IMR-90 (cell line): ENCODE results near the gene SLCO3A1. TPM values are rescaled to one million over a fixed set of nuclear protein-coding genes. Genes with fewer than 3 reads are reported as not detected.

Experiments used
- ATAC-seq: fragments of 200-7000 bp; cut with Tn5 transposase; 2 replicates; pipeline ENCODE4 v1.9.1; 2020; ENCODE audit warnings: low read depth, mild to moderate bottlenecking, moderate library complexity
- BruUV-seq: library from RNA; stranded (reverse); fragments of 400-500 nt; replicated peaks from 2 replicates; lab custom pipeline; 2021; lab: Mats Ljungman, UMichigan
- CTCF ChIA-PET: fragments of 300-600 bp; formaldehyde crosslinking; extraction: SDS; loops from one replicate; lab custom pipeline; 2021; ENCODE audit warnings: antibody characterized with exemption; lab: Yijun Ruan, JAX
- POLR2A ChIA-PET: fragments of 300-600 bp; sonication (Branson Sonifier 250); formaldehyde crosslinking; loops from one replicate; lab custom pipeline; 2022; ENCODE audit warnings: antibody characterized with exemption; ENCODE audit not compliant: unreplicated experiment; lab: Charles Lee
- DNase-seq: peaks from one replicate; pipeline ENCODE4 v3.0.0; 2013
- H2AFZ ChIP-seq: replicated peaks from 2 replicates; pipeline ENCODE3; 2013; ENCODE audit warnings: low read length, mild to moderate bottlenecking; ENCODE audit not compliant: poor library complexity
- H2AK5ac ChIP-seq: 2 replicates; pipeline ENCODE4 v1.6.1; 2013; ENCODE audit warnings: low read depth, low read length, inconsistent platforms
- H2AK9ac ChIP-seq: replicated peaks from 2 replicates; pipeline ENCODE3; 2013; ENCODE audit warnings: mild to moderate bottlenecking, low read depth, low read length, moderate library complexity; ENCODE audit not compliant: poor library complexity
- H2BK120ac ChIP-seq: 2 replicates; pipeline ENCODE4 v1.6.1; 2013; ENCODE audit warnings: low read depth, low read length, inconsistent platforms
- H2BK15ac ChIP-seq: 3 replicates; pipeline ENCODE4 v1.6.1; 2013; ENCODE audit warnings: low read depth, low read length, inconsistent platforms
- H2BK20ac ChIP-seq: 2 replicates; pipeline ENCODE4 v1.6.1; 2013; ENCODE audit warnings: low read depth, mild to moderate bottlenecking, inconsistent platforms, low read length, moderate library complexity
- H2BK5ac ChIP-seq: 2 replicates; pipeline ENCODE4 v1.6.1; 2013; ENCODE audit warnings: mild to moderate bottlenecking, low read depth, low read length, inconsistent platforms; ENCODE audit not compliant: poor library complexity, severe bottlenecking
- H3K14ac ChIP-seq: replicated peaks from 2 replicates; pipeline ENCODE4 v1.6.1; 2013; ENCODE audit warnings: low read depth, low read length, inconsistent platforms
- H3K18ac ChIP-seq: 2 replicates; pipeline ENCODE4 v1.6.1; 2013; ENCODE audit warnings: low read depth, low read length, control low read depth
- H3K23ac ChIP-seq: 2 replicates; pipeline ENCODE4 v1.6.1; 2013; ENCODE audit warnings: low read depth, low read length, inconsistent platforms
- H3K27ac ChIP-seq: 2 replicates; pipeline ENCODE4 v1.5.1; 2013; ENCODE audit warnings: mild to moderate bottlenecking, control low read depth, low read length; ENCODE audit not compliant: insufficient read depth
- H3K27me3 ChIP-seq: 2 replicates; pipeline ENCODE4 v1.6.1; 2013; ENCODE audit warnings: low read length; ENCODE audit not compliant: control insufficient read depth, insufficient read depth
- H3K36me3 ChIP-seq: 2 replicates; pipeline ENCODE4 v1.6.1; 2013; ENCODE audit warnings: low read length, mixed read lengths; ENCODE audit not compliant: control insufficient read depth, insufficient read depth
- H3K4ac ChIP-seq: 2 replicates; pipeline ENCODE4 v1.6.1; 2013; ENCODE audit warnings: low read depth, low read length, inconsistent platforms
- H3K4me1 ChIP-seq: 2 replicates; pipeline ENCODE4 v1.6.1; 2013; ENCODE audit warnings: low read length, mixed read lengths; ENCODE audit not compliant: control insufficient read depth, insufficient read depth
- H3K4me2 ChIP-seq: 2 replicates; pipeline ENCODE4 v1.6.1; 2013; ENCODE audit warnings: low read depth, mild to moderate bottlenecking, control low read depth, low read length, moderate library complexity
- H3K4me3 ChIP-seq: 2 replicates; pipeline ENCODE4 v1.5.1; 2013; ENCODE audit warnings: low read depth, mild to moderate bottlenecking, control low read depth, low read length, moderate library complexity; ENCODE audit not compliant: insufficient read depth
- H3K56ac ChIP-seq: 2 replicates; pipeline ENCODE4 v1.6.1; 2013; ENCODE audit warnings: low read length, inconsistent platforms; ENCODE audit not compliant: insufficient read depth; ENCODE audit errors: extremely low read depth
- H3K79me1 ChIP-seq, 2 experiments: 2 replicates each; pipeline ENCODE4 v1.6.1; 2013; ENCODE audit warnings: low read length in 2 of 2, inconsistent platforms in 1 of 2, low read depth in 1 of 2
- H3K9ac ChIP-seq: 2 replicates; pipeline ENCODE4 v1.6.1; 2013; ENCODE audit warnings: low read depth, low read length, control low read depth
- H3K9me1 ChIP-seq: 2 replicates; pipeline ENCODE4 v1.6.1; 2013; ENCODE audit warnings: low read length, inconsistent platforms; ENCODE audit not compliant: insufficient read depth
- H3K9me3 ChIP-seq: 2 replicates; pipeline ENCODE4 v1.6.1; 2013; ENCODE audit warnings: low read length; ENCODE audit not compliant: control insufficient read depth, insufficient read depth
- H4K20me1 ChIP-seq: 2 replicates; pipeline ENCODE4 v1.6.1; 2013; ENCODE audit warnings: low read length, inconsistent platforms; ENCODE audit not compliant: insufficient read depth
- H4K5ac ChIP-seq: 2 replicates; pipeline ENCODE4 v1.6.1; 2013; ENCODE audit warnings: mild to moderate bottlenecking, low read depth, low read length, control low read depth
- H4K8ac ChIP-seq, 2 experiments: 2 replicates each; pipeline ENCODE4 v1.6.1; 2013; ENCODE audit warnings: low read depth in 2 of 2, low read length in 2 of 2, control low read depth in 1 of 2, inconsistent platforms in 1 of 2
- H4K91ac ChIP-seq: 2 replicates; pipeline ENCODE4 v1.6.1; 2013; ENCODE audit warnings: low read depth, low read length, inconsistent platforms; ENCODE audit not compliant: insufficient read depth
- BHLHE40 ChIP-seq: fragments of 150-350 bp; IDR thresholded peaks from 2 replicates; pipeline ENCODE4 v1.6.1; 2016; ENCODE audit warnings: mild to moderate bottlenecking, low read depth, low read length
- CEBPB ChIP-seq: IDR thresholded peaks from 2 replicates; pipeline ENCODE4 v1.6.1; 2012; ENCODE audit warnings: low read depth, low read length, improper control_type of control experiment
- CHD1 ChIP-seq: IDR thresholded peaks from 2 replicates; pipeline ENCODE4 v1.6.1; 2012; ENCODE audit warnings: low read depth, low read length, improper control_type of control experiment
- FOS ChIP-seq: fragments of 150-350 bp; IDR thresholded peaks from 2 replicates; pipeline ENCODE4 v1.6.1; 2016; ENCODE audit warnings: low read depth, low read length
- MAFK ChIP-seq: IDR thresholded peaks from 2 replicates; pipeline ENCODE4 v1.6.1; 2012; ENCODE audit warnings: low read depth, low read length, improper control_type of control experiment
- MAZ ChIP-seq: IDR thresholded peaks from 2 replicates; pipeline ENCODE4 v1.6.1; 2012; ENCODE audit warnings: low read depth, mild to moderate bottlenecking, low read length, improper control_type of control experiment, moderate library complexity, borderline replicate concordance
- NFE2L2 ChIP-seq: fragments of 150-350 bp; IDR thresholded peaks from 2 replicates; pipeline ENCODE4 v1.6.1; 2016; ENCODE audit warnings: low read depth, mild to moderate bottlenecking, low read length
- RAD21 ChIP-seq: IDR thresholded peaks from 2 replicates; pipeline ENCODE4 v1.6.1; 2012; ENCODE audit warnings: low read length, improper control_type of control experiment
- RCOR1 ChIP-seq: IDR thresholded peaks from 2 replicates; pipeline ENCODE4 v1.6.1; 2012; ENCODE audit warnings: mild to moderate bottlenecking, low read length, improper control_type of control experiment; ENCODE audit not compliant: insufficient replicate concordance
- SMC3 ChIP-seq: fragments of 150-350 bp; IDR thresholded peaks from 2 replicates; pipeline ENCODE4 v1.6.1; 2016; ENCODE audit warnings: low read depth, mild to moderate bottlenecking, antibody characterized with exemption, low read length, moderate library complexity
- WGBS, 2 experiments: methylation state at CpG; one replicate each; pipeline versions ENCODE4 v1.1.5 to v1.1.7; 2013; ENCODE audit warnings: missing lambda C conversion rate in 2 of 2; ENCODE audit not compliant: insufficient read length in 1 of 2; ENCODE audit errors: extremely low coverage in 2 of 2; 5-methylcytosine and 5-hydroxymethylcytosine counted together
- dilution Hi-C: fragments of 300-500 bp; cut with HindIII; formaldehyde crosslinking; loops from one replicate; pipeline ENCODE4 v1.14.3; 2018; ENCODE audit warnings: low sequenced_read_pairs; ENCODE audit not compliant: unreplicated experiment
- in situ Hi-C: fragments of 300-500 bp; cut with MboI; formaldehyde crosslinking; loops from 3 replicates; pipeline ENCODE4 v1.14.3; 2019; ENCODE audit warnings: low sequenced_read_pairs, inconsistent platforms, mixed read lengths
- intact Hi-C: fragments of 100-400 bp; cut with micrococcal nuclease; formaldehyde crosslinking; loops from 2 replicates; pipeline ENCODE4 v1.10.0; 2022
- polyA plus RNA-seq, 3 experiments: library from polyadenylated mRNA; depleted of rRNA; stranded (reverse); fragments of >200 nt; gene quantifications; 2 replicates each; pipeline ENCODE4 v1.2.3, GENCODE V29; 2012; ENCODE audit warnings: low replicate concordance in 1 of 3
- total RNA-seq: library from RNA; depleted of rRNA; stranded (reverse); fragments of >200 nt; gene quantifications from 2 replicates; pipeline ENCODE4 v1.2.3, GENCODE V29; 2012
- TF ChIP-seq, protein P1 (sequence below): fragments of 150-350 bp; IDR thresholded peaks from 2 replicates; pipeline ENCODE4 v1.6.1; 2017; ENCODE audit warnings: mild to moderate bottlenecking, antibody characterized with exemption, low read length, low read depth

The SLCO3A1 gene
- total and polyA plus RNA-seq, 2 of the 4 experiments (the other 2 are of a cell fraction): 4.7 to 8.1 TPM

DNA sequence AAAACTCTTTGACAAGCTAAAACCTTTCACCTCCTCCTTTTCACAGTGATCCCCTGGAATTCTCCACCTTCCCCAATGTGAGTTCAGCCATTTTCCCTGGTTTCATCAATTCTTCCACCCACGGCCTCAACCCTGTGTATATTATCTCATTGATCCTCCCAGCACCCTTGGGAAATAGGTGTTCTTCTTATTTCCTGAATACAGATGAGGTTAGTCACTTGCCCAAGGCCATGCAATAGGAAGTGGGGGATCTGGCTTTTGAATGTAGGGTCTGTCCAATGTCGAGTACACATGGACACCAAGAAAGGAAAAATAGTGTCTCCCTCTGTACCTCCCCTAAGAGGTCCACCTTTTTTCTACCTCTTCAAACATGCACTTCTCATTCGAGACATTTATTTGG is 277.4 kb downstream of the SLCO3A1 start:
- Histone ChIP-seq H3K9me1 (no peaks in the 10 kb centered on the region), H2AK9ac (no peak overlapping the region), H2BK20ac (no peak overlapping the region), H2AK5ac (no peak overlapping the region), H4K20me1 (no peaks in the 10 kb centered on the region), H3K4ac (no peak overlapping the region), H4K91ac (no peak overlapping the region), H4K5ac (no peak overlapping the region), H2BK5ac (no peak overlapping the region), H3K79me1 (no peaks in the 10 kb centered on the region), H4K8ac (no peak overlapping the region), H2AFZ (no peak overlapping the region), H3K4me2 (no peak overlapping the region), H3K56ac (no peak overlapping the region), H3K4me3 (no peak overlapping the region), H3K36me3 (no peaks in the 10 kb centered on the region; the same call in 1 of the 2 replicates), H3K27ac (no peak overlapping the region), H3K18ac (no peak overlapping the region), H2BK120ac (no peak overlapping the region), H3K9ac (no peak overlapping the region), H3K4me1 (no peaks in the 10 kb centered on the region), H3K9me3 (no peaks in the 10 kb centered on the region), H3K27me3 (no peaks in the 10 kb centered on the region), H2BK15ac (no peak overlapping the region), H3K14ac (no peak overlapping the region), H3K23ac (no peak overlapping the region)
- in situ Hi-C loops: no loop called here
- dilution Hi-C loops: no loop called here
- no CpG with 5 or more reads among the region's 3 CpGs for WGBS, 2 experiments
- TF ChIP-seq NFE2L2: no peak
- no peak for TF ChIP-seq RCOR1
- no peak for TF ChIP-seq RAD21
- TF ChIP-seq BHLHE40: no peak
- no peak for TF ChIP-seq MAZ
- no peak for TF ChIP-seq MAFK
- TF ChIP-seq, protein P1, sequence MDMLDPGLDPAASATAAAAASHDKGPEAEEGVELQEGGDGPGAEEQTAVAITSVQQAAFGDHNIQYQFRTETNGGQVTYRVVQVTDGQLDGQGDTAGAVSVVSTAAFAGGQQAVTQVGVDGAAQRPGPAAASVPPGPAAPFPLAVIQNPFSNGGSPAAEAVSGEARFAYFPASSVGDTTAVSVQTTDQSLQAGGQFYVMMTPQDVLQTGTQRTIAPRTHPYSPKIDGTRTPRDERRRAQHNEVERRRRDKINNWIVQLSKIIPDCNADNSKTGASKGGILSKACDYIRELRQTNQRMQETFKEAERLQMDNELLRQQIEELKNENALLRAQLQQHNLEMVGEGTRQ: no peak
- TF ChIP-seq FOS: no peak
- no peak for TF ChIP-seq CHD1
- TF ChIP-seq CEBPB: no peak
- no peak for TF ChIP-seq SMC3
- no TSS peak for BruUV-seq
- ATAC-seq (no peak), DNase-seq (no peak)
- ChIA-PET CTCF (interaction anchor here (0.6 to 0.7 kb wide), 2 partner anchors 13 to 1481 kb away, joined by 4 read pairs; no protein-coding TSS in a partner anchor), POLR2A (no interaction called here)
- intact Hi-C loops: no loop called here
